Prostate gland (tissue), 2 donors: ENCODE results near the gene SNX33. TPM values are rescaled to one million over a fixed set of nuclear protein-coding genes. Genes with fewer than 3 reads are reported as not detected.

Experiments
- DNase-seq: peaks from one replicate; pipeline ENCODE4 v3.0.0-alpha.2; 2019; ENCODE audit warnings: low spot score
- H3K27ac ChIP-seq, 2 donors: fragments of 200-600 bp; sonication (generic); 2 replicates each; pipeline ENCODE4 v1.5.1; 2017 to 2019
- H3K27me3 ChIP-seq: fragments of 200-600 bp; sonication (generic); replicated peaks from 2 replicates; pipeline ENCODE4 v1.5.1; 2019; ENCODE audit not compliant: insufficient read depth
- H3K36me3 ChIP-seq, 2 donors: fragments of 200-600 bp; sonication (generic); 1 replicate in 1 of 2; 2 replicates in 1 of 2; pipeline versions ENCODE4 v1.5.1 to v1.8.1; 2017 to 2019
- H3K4me1 ChIP-seq: fragments of 200-600 bp; sonication (generic); replicated peaks from 2 replicates; pipeline ENCODE4 v1.5.1; 2019
- H3K4me3 ChIP-seq, 2 donors: fragments of 200-600 bp; sonication (generic); 2 replicates each; pipeline ENCODE4 v1.5.1; 2017 to 2019
- H3K9me3 ChIP-seq: fragments of 200-600 bp; sonication (generic); 2 replicates; pipeline ENCODE4 v1.5.1; 2017
- CTCF ChIP-seq, 4 experiments: fragments of 200-600 bp in 2 of 4; fragments of 450-650 bp in 2 of 4; sonication (generic) in 2 of 4; IDR thresholded peaks; 1 replicate in 3 of 4; 2 replicates in 1 of 4; pipeline ENCODE4 v1.5.1; 2016 to 2019; ENCODE audit warnings: antibody characterized with exemption in 4 of 4, mild to moderate bottlenecking in 2 of 4, moderate library complexity in 2 of 4
- POLR2A ChIP-seq: fragments of 450-650 bp; IDR thresholded peaks from one replicate; pipeline ENCODE4 v1.6.1; 2016; ENCODE audit warnings: antibody characterized with exemption, mild to moderate bottlenecking
- POLR2AphosphoS5 ChIP-seq: sonication (generic); formaldehyde crosslinking; IDR thresholded peaks from one replicate; pipeline ENCODE4 v1.6.1; 2017; ENCODE audit warnings: antibody characterized with exemption
- WGBS: methylation state at CpG from one replicate; pipeline ENCODE4 v1.1.5; 2018; 5-methylcytosine and 5-hydroxymethylcytosine counted together
- intact Hi-C: fragments of 100-400 bp; cut with DNase I; formaldehyde crosslinking; loops from one replicate; pipeline ENCODE4 v1.14.2; 2022
- total RNA-seq, 2 donors: library from RNA; depleted of rRNA; stranded (reverse); fragments of >200 nt; gene quantifications; one replicate each; pipeline ENCODE4 v1.1.0, GENCODE V29; 2016

Gene SNX33, protein sequence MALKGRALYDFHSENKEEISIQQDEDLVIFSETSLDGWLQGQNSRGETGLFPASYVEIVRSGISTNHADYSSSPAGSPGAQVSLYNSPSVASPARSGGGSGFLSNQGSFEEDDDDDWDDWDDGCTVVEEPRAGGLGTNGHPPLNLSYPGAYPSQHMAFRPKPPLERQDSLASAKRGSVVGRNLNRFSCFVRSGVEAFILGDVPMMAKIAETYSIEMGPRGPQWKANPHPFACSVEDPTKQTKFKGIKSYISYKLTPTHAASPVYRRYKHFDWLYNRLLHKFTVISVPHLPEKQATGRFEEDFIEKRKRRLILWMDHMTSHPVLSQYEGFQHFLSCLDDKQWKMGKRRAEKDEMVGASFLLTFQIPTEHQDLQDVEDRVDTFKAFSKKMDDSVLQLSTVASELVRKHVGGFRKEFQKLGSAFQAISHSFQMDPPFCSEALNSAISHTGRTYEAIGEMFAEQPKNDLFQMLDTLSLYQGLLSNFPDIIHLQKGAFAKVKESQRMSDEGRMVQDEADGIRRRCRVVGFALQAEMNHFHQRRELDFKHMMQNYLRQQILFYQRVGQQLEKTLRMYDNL
- 10 to 100 TPM; 23.6 to 25.6 TPM for total RNA-seq

GRCh38 chr15:75647370-75648155 is at the start of gene SNX33:
Gene SNX33, plus strand, starts transcription at chr15:75647912. Its CDS starts 1,191 bp downstream, at chr15:75649103.
- intact Hi-C loops, result loop anchor here (5.0 kb wide), 1 partner anchor 70 kb away; the partner anchor contains the start of gene PTPN9

GRCh38 chr15:75598361-75598760 is 49.4 kb upstream of the SNX33 start:
- intact Hi-C loops, result no loop called here

More at GRCh38 chr15:75647370-75648155, at the start of gene SNX33:
- no peaks in the 10 kb centered on the region for H3K9me3 ChIP-seq
- DNase-seq, result peak; percentile 76
- WGBS, result under 1% methylated on average over 69 of the region's 76 CpGs
- no peaks in the 10 kb centered on the region for H3K36me3 ChIP-seq
- H3K4me1 ChIP-seq, result peaks cover 37% of the 10 kb centered on the region
- peak within 1 kb of the TSS; percentile 92 to 93 for H3K27ac ChIP-seq
- H3K4me3 ChIP-seq, result peak within 1 kb of the TSS; percentile 70 to 77
- peak; percentile 85 for TF ChIP-seq POLR2A
- TF ChIP-seq POLR2AphosphoS5, result peak; percentile 41
- peak; percentile 40 to 54 (median 42) for TF ChIP-seq CTCF (IDR thresholded peaks at IDR 0.05)
- no peaks in the 10 kb centered on the region for H3K27me3 ChIP-seq

DNA sequence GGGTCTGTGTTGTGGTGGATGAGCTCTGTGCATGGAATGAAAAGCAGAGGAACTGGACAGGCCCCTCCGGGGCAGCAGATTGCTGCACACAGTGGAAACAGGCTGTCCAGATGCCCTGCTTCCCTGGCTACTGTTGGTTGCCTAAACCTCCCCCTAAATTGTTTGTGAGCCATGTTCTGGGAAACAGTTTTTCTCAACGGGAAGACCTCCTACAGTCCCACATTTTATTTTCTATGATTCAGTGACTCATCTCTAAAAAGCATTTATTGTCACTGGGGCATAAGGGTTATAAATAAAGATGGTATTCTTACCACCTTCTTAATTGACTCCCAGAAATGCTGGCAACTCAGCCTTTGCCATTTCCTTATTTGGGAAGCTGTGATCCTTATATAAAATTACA is 48.3 kb upstream of the SNX33 start:
- Histone ChIP-seq H3K9me3 (no peaks in the 10 kb centered on the region), H3K27me3 (no peaks in the 10 kb centered on the region), H3K4me1 (no peaks in the 10 kb centered on the region), H3K27ac (no peak overlapping the region), H3K36me3 (no peaks in the 10 kb centered on the region), H3K4me3 (no peak overlapping the region)
- TF ChIP-seq POLR2AphosphoS5 (no peak), CTCF (IDR thresholded peaks at IDR 0.05) (no peak), POLR2A (no peak)
- no peak for DNase-seq
- 40% methylated on average over 2 of the region's 2 CpGs for WGBS
- intact Hi-C loops, result no loop called here

More at GRCh38 chr15:75598361-75598760, 49.4 kb upstream of the SNX33 start:
- no peak overlapping the region for H3K4me3 ChIP-seq
- DNase-seq, result no peak
- no peak overlapping the region for H3K27ac ChIP-seq
- H3K36me3 ChIP-seq, result no peaks in the 10 kb centered on the region
- 98% methylated on average over 4 of the region's 4 CpGs for WGBS
- H3K9me3 ChIP-seq, result no peaks in the 10 kb centered on the region
- TF ChIP-seq POLR2AphosphoS5, result no peak
- TF ChIP-seq POLR2A, result no peak
- no peak for TF ChIP-seq CTCF (IDR thresholded peaks at IDR 0.05)
- H3K4me1 ChIP-seq, result no peaks in the 10 kb centered on the region
- no peaks in the 10 kb centered on the region for H3K27me3 ChIP-seq

DNA sequence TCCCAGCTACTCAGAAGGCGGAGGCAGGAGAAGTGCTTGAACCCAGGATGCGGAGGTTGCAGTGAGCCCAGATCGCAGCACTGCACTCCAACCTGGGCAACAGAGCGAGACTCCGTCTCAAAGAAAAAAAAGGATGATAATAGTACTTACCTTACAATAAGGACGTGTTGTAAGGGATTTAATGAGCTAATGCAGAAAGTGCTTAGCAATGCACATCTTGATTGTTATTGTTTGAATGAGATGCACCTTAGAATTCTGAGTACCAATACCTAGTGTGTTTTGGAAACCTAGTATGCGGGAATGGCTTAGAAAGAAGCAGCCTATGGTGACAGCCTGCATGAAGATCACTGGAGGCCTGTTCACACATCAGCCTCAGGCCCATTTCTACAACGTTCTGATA is 41.7 kb upstream of the SNX33 start:
- Histone ChIP-seq H3K36me3 (peaks cover 8 to 19% of the 10 kb centered on the region in 2 donors), H3K4me3 (no peak overlapping the region), H3K27me3 (no peaks in the 10 kb centered on the region), H3K9me3 (no peaks in the 10 kb centered on the region), H3K27ac (no peak overlapping the region), H3K4me1 (no peaks in the 10 kb centered on the region)
- intact Hi-C loops, result no loop called here
- TF ChIP-seq POLR2A (no peak), CTCF (IDR thresholded peaks at IDR 0.05) (no peak), POLR2AphosphoS5 (no peak)
- WGBS, result 92% methylated on average over 8 of the region's 8 CpGs
- DNase-seq, result no peak
